Stimulated activated naive CD8-positive, alpha-beta T cell treated with anti-CD3 and anti-CD28 coated beads, Interleukin-15, Interleukin-2, amounts not matched to agents 100 ng/mL and 50 ng/mL, for 24 hours (primary cell): ENCODE results near the gene SLC6A20.

Source experiments
- H3K27ac Mint-ChIP-seq: one replicate; pipeline ENCODE4 v1.8.0; 2021; ENCODE audit warnings: mild to moderate bottlenecking, mixed read lengths
- H3K27me3 Mint-ChIP-seq: one replicate; pipeline ENCODE4 v1.8.0; 2021; ENCODE audit warnings: mixed read lengths
- H3K36me3 Mint-ChIP-seq: one replicate; pipeline ENCODE4 v1.8.0; 2021; ENCODE audit warnings: low read depth, mixed read lengths
- H3K4me1 Mint-ChIP-seq: one replicate; pipeline ENCODE4 v1.8.0; 2021; ENCODE audit warnings: low read depth, mixed read lengths
- H3K4me3 Mint-ChIP-seq: one replicate; pipeline ENCODE4 v1.8.0; 2021; ENCODE audit warnings: mild to moderate bottlenecking, mixed read lengths
- H3K9me3 Mint-ChIP-seq: one replicate; pipeline ENCODE4 v1.8.0; 2021; ENCODE audit warnings: mixed read lengths

SLC6A20 gene

DNA sequence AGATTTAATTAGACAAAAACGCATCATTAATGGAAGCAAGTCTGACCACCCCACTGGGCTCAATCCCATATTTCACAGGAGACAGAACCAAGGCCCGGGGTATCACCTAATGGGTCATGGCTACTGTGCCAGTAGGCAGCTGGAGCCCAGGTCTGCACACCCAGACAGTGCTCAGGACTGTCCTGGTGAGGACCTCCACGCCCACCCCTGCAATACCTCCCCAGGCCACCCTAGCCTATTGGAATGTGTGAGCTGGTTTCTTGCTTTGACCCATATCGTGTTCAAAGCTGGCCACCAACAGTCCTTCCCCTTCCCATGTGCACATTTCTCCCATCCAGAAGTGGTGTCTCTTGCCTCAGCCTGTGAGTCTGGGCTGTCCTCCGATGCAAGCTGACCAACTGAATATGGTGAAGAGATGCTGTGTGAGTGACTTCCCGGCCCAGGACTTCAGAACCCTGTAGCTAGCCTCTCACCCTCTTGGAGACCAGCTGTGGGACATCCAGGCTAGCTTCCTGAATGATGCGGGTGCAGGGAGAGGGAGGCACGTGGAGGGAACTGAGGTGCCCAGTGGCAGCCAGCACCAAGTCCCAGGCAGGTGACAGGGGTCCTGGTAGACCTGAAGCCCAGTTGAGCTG lies 19.1 kb downstream of the SLC6A20 start:
- Mint-ChIP-seq H3K4me1 (peaks cover 10% of the 10 kb centered on the region), H3K4me3 (no peak overlapping the region), H3K27ac (no peak overlapping the region), H3K9me3 (no peaks in the 10 kb centered on the region), H3K27me3 (peaks cover 5% of the 10 kb centered on the region), H3K36me3 (no peaks in the 10 kb centered on the region)

- Mint-ChIP-seq H3K4me1 (peaks cover 15% of the 10 kb centered on the region), H3K36me3 (no peaks in the 10 kb centered on the region), H3K9me3 (no peaks in the 10 kb centered on the region), H3K27ac (no peak overlapping the region), H3K27me3 (peaks cover 5% of the 10 kb centered on the region), H3K4me3 (no peak overlapping the region)
Measured at GRCh38 chr3:45776611-45777010, 19.7 kb downstream of the SLC6A20 start.

DNA sequence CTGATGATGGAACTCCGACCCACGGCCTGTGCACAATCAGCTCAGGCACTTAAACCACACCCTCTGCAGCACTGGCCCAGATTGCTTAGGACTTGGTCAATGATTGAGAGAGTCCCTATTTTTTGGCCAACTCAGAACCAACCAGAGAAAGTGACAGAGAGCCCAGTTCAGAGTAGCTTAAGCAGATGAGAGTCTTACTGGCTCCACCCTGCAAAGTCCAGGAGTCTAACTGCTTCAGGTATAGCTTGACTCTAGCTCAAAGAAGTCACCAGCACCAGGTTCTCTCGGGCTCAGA lies 20.1 kb downstream of the SLC6A20 start:
- no peak overlapping the region for H3K27ac Mint-ChIP-seq
- no peaks in the 10 kb centered on the region for H3K36me3 Mint-ChIP-seq
- no peaks in the 10 kb centered on the region for H3K9me3 Mint-ChIP-seq
- no peak overlapping the region for H3K4me3 Mint-ChIP-seq
- peaks cover 16% of the 10 kb centered on the region for H3K4me1 Mint-ChIP-seq
- H3K27me3 Mint-ChIP-seq, result peaks cover 6% of the 10 kb centered on the region

DNA sequence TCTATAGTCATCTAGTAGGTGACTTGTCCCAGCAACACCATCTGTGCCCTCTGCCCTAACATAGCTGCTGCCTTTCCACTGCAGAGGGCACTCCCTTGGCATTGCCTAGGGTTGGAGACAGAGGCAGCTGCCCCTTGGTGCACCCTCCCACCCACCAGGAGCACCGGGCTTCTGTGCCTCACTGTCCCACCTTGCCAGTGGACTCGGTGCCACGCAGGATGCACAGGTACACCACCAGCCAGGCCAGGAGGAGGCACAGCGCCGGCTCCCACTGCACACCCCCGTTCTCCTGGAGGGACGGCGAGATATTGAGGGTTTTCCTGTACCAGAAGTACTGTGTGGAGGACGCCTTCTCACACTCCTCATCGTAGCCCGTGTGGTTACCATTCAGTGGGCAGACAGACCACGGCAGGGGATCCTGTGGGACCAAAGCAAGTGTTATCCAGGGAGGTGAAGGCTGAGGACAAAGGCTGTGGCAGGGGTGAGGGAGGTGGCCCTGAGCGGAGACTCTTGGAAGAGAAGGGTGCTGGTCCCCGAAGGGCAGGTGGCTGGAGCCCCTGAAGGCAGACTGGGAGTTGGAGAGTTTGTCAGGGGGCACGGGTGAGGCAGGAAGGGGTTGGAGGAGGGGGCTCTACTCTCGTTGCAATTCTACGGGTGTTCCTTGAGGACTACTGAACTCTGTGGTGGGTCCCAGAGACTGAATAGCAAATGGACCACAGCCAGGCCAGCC lies 20.6 kb downstream of the SLC6A20 start:
- H3K27me3 Mint-ChIP-seq, result peaks cover 9% of the 10 kb centered on the region
- H3K4me1 Mint-ChIP-seq, result peaks cover 16% of the 10 kb centered on the region
- H3K36me3 Mint-ChIP-seq, result no peaks in the 10 kb centered on the region

GRCh38 chr3:45774581-45775521 lies 21.5 kb downstream of the SLC6A20 start:
- H3K4me1 Mint-ChIP-seq, result peaks cover 16% of the 10 kb centered on the region
- no peak overlapping the region for H3K27ac Mint-ChIP-seq
- H3K9me3 Mint-ChIP-seq, result no peaks in the 10 kb centered on the region
- H3K4me3 Mint-ChIP-seq, result no peak overlapping the region
- H3K27me3 Mint-ChIP-seq, result peaks cover 9% of the 10 kb centered on the region
- no peaks in the 10 kb centered on the region for H3K36me3 Mint-ChIP-seq

More for the DNA sequence above, 20.6 kb downstream of the SLC6A20 start:
- no peak overlapping the region for H3K27ac Mint-ChIP-seq
- no peaks in the 10 kb centered on the region for H3K9me3 Mint-ChIP-seq
- no peak overlapping the region for H3K4me3 Mint-ChIP-seq

DNA sequence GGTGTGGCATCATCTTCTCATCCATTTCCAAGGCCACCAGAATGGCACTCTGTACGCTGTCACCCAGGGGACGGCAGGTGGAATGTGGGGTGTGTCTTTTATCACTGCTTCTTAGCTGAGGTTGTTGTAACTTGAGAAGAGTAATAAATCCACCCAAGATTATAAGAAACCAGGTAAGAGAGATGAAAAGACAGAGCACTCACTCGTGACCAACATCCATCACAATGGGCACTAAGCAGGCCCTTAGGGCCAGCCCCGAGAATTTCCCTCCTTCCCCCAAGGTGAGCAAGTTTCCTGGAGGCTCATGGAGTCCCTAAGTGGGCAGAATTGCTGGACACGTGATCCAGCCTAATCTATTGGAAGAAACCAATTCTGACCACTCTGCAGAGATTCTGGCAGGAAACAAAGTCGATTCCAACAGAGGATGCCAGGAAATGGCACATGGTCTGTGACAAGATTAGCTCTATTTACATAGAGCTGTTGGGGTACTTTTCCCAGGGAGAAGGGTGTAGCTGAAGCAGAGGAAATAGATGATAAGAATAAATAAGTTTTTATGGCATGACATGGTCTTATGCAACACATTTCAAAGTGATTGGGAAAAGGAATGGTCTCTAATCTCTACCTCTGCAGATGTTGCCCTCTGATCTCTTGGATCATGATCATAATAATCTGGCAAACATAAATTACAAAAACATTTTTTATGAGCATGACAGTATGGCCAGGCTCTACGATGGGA lies 22.5 kb downstream of the SLC6A20 start:
- Mint-ChIP-seq H3K4me3 (no peak overlapping the region), H3K36me3 (no peaks in the 10 kb centered on the region), H3K9me3 (no peaks in the 10 kb centered on the region), H3K4me1 (peaks cover 16% of the 10 kb centered on the region), H3K27ac (no peak overlapping the region), H3K27me3 (peaks cover 11% of the 10 kb centered on the region)

- H3K36me3 Mint-ChIP-seq, result no peaks in the 10 kb centered on the region
- H3K4me3 Mint-ChIP-seq, result no peak overlapping the region
- no peaks in the 10 kb centered on the region for H3K9me3 Mint-ChIP-seq
- H3K27ac Mint-ChIP-seq, result peak overlapping the region; percentile 23
- peaks cover 16% of the 10 kb centered on the region for H3K27me3 Mint-ChIP-seq
- peaks cover 16% of the 10 kb centered on the region for H3K4me1 Mint-ChIP-seq
Measured at GRCh38 chr3:45773072-45773471, 23.3 kb downstream of the SLC6A20 start.

DNA sequence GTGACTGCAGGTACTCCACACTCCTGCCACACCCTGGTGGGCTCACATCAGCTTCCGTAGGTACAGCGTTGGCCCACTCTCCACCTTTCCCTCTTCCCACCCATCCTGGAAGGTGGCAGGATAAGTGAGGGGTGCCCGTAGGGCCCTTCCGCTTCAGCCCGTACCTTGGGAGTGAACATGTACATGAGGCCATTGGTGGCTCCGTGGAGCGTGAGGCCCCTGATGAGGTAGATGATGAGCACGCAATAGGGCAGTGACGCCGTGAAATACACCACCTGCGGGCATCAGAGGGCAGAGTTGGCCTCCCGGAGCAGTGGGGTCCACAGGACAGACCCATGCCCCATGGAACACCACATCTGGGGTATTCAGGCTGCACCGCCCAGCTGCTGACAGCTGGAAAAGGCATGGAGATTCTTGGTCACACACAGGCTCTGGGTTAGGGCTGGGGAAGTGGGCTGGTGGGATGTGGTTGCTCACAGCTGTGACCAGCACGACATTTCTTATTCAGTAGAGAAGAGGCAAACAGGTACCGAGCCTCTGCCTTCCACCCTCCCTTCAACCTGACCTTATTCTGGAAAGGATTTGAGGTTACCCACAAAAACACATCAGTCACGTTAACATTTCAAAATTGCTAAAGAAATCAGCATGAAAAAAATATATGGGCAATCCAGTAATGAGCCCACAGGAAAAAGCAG lies 23.8 kb downstream of the SLC6A20 start:
- H3K9me3 Mint-ChIP-seq, result peaks cover 2% of the 10 kb centered on the region
- no peak overlapping the region for H3K4me3 Mint-ChIP-seq
- H3K36me3 Mint-ChIP-seq, result no peaks in the 10 kb centered on the region
- peaks cover 22% of the 10 kb centered on the region for H3K27me3 Mint-ChIP-seq
- H3K4me1 Mint-ChIP-seq, result peaks cover 16% of the 10 kb centered on the region
- H3K27ac Mint-ChIP-seq, result peak overlapping the region; percentile 23

DNA sequence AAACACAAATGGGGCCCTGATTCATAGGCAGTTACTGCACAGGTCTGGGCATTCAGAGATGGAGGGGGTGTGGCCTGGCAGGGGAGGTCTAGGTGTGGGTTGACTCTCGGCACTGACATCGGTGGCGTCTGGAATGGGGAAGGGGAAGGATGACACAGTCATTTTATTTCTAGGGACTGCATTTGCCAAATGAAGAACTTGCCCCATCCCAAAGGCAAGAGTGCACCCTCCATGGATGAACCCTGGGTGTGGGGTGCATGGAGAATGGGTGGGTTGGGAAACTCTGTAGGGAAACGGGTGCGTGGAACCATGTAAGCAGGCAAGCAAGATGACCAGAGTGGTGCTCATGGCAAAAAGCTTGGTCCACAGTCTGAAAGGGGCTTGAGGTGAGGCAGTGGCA lies 24.5 kb downstream of the SLC6A20 start:
- Mint-ChIP-seq H3K4me1 (peaks cover 16% of the 10 kb centered on the region), H3K27me3 (peaks cover 28% of the 10 kb centered on the region), H3K9me3 (peaks cover 6% of the 10 kb centered on the region), H3K4me3 (no peak overlapping the region), H3K27ac (no peak overlapping the region), H3K36me3 (no peaks in the 10 kb centered on the region)

GRCh38 chr3:45771166-45771775 lies 25.1 kb downstream of the SLC6A20 start:
- H3K27ac Mint-ChIP-seq, result no peak overlapping the region
- H3K4me3 Mint-ChIP-seq, result no peak overlapping the region
- no peaks in the 10 kb centered on the region for H3K36me3 Mint-ChIP-seq
- peaks cover 6% of the 10 kb centered on the region for H3K9me3 Mint-ChIP-seq
- peaks cover 16% of the 10 kb centered on the region for H3K4me1 Mint-ChIP-seq
- H3K27me3 Mint-ChIP-seq, result peaks cover 28% of the 10 kb centered on the region

DNA sequence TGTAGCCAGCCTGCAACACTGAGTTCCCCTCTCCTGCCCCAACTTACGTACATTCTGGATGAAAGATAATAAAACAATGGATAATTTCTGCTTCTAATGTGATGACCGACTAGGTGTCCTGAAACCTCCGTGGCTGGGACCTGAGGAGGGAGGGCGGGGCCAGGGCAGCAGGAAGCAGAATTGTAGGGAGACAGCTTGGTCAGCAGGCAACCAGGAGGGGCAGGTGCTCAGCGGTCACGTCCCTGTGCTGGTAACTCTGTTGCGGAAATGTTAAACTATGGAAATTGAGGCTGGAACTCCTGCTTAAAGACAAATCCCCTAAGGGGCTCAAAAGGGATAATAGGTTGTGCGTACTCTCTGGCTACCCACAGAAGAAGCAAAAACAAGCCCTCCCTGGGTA lies 30.4 kb downstream of the SLC6A20 start:
- Mint-ChIP-seq H3K4me3 (no peak overlapping the region), H3K4me1 (no peaks in the 10 kb centered on the region), H3K27me3 (peaks cover 19% of the 10 kb centered on the region), H3K27ac (no peak overlapping the region), H3K9me3 (peaks cover 6% of the 10 kb centered on the region), H3K36me3 (no peaks in the 10 kb centered on the region)

- H3K27ac Mint-ChIP-seq, result no peak overlapping the region
- H3K4me1 Mint-ChIP-seq, result no peaks in the 10 kb centered on the region
- peaks cover 22% of the 10 kb centered on the region for H3K27me3 Mint-ChIP-seq
- H3K9me3 Mint-ChIP-seq, result peaks cover 6% of the 10 kb centered on the region
- H3K4me3 Mint-ChIP-seq, result no peak overlapping the region
- no peaks in the 10 kb centered on the region for H3K36me3 Mint-ChIP-seq
Measured at GRCh38 chr3:45765266-45765851, 31.0 kb downstream of the SLC6A20 start.

DNA sequence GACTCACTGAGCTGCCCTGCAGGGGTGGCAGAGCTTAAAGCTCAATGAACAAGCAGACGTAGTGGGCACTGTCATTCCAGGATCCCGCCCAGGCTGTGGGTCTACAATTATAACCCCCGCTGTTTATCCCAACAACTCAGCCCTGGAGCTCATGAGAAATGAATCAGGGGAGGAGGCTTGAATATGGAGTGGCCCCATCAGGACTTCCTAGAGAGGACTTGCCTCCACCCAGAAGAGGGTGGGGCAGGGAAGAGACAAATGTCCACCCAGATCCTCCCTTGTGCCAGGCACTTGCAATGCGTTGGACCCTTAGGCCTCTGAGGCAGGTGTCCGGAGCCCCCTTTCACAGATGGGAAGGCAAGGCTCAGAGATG lies 33.0 kb downstream of the SLC6A20 start:
- Mint-ChIP-seq H3K27ac (no peak overlapping the region), H3K9me3 (peaks cover 6% of the 10 kb centered on the region), H3K27me3 (peaks cover 19% of the 10 kb centered on the region), H3K4me3 (no peak overlapping the region), H3K36me3 (no peaks in the 10 kb centered on the region), H3K4me1 (no peaks in the 10 kb centered on the region)
